ENCODE data around the gene HSPA1L. TPM values are rescaled to one million over a fixed set of nuclear protein-coding genes. Genes with fewer than 3 reads are reported as not detected.

HSPA1L gene
- polyA plus RNA-seq, 1 donor from 2014 or later: 2.6 TPM

DNA sequence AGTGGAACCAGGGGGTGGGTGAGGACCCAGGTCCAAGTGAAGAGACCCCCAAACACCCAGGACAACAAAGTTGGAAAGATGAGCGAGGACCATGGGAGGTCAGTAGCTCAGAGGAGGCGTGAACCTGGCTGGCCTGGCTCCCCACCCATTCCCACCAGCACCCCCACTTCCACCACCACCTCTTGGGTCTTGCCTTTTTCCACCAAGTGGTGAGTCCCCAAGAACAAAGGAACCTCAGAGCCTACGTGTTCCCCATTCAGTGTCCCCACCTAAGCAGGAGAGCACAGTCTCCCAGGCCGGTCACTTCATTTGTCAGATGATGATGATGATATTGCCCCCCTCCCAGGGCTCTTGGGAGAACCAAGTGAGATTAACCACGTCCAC is 37.4 kb downstream of the HSPA1L start:
- H2AFZ ChIP-seq (ENCODE audit: low read depth, low read length): no peak overlapping the region
- H4K20me1 ChIP-seq (ENCODE audit: insufficient read depth): no peaks in the 10 kb centered on the region
- TF ChIP-seq SMC3 (conservative IDR thresholded peaks at IDR 0.05; ENCODE audit: poor library complexity): no peak
- TF ChIP-seq EZH2 (IDR thresholded peaks at IDR 0.05; ENCODE audit: borderline replicate concordance, insufficient read depth, low read length, poor library complexity, severe bottlenecking): no peak
- no peak for TF ChIP-seq POLR2AphosphoS5 (IDR thresholded peaks at IDR 0.05)
- TF ChIP-seq, protein P1, sequence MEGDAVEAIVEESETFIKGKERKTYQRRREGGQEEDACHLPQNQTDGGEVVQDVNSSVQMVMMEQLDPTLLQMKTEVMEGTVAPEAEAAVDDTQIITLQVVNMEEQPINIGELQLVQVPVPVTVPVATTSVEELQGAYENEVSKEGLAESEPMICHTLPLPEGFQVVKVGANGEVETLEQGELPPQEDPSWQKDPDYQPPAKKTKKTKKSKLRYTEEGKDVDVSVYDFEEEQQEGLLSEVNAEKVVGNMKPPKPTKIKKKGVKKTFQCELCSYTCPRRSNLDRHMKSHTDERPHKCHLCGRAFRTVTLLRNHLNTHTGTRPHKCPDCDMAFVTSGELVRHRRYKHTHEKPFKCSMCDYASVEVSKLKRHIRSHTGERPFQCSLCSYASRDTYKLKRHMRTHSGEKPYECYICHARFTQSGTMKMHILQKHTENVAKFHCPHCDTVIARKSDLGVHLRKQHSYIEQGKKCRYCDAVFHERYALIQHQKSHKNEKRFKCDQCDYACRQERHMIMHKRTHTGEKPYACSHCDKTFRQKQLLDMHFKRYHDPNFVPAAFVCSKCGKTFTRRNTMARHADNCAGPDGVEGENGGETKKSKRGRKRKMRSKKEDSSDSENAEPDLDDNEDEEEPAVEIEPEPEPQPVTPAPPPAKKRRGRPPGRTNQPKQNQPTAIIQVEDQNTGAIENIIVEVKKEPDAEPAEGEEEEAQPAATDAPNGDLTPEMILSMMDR (IDR thresholded peaks at IDR 0.05; ENCODE audit: poor library complexity, severe bottlenecking): no peak
- no peak for TF ChIP-seq RAD21 (conservative IDR thresholded peaks at IDR 0.05)
- TF ChIP-seq MXI1 (conservative IDR thresholded peaks at IDR 0.05; ENCODE audit: poor library complexity, severe bottlenecking): no peak
- TF ChIP-seq TAF1 (IDR thresholded peaks at IDR 0.05; ENCODE audit: low read depth): no peak
- no peak for TF ChIP-seq EP300 (conservative IDR thresholded peaks at IDR 0.05; ENCODE audit: poor library complexity, severe bottlenecking)
- no peaks in the 10 kb centered on the region for H3F3A ChIP-seq (ENCODE audit: insufficient read depth, low read length, poor library complexity, severe bottlenecking)
- H3K27me3 ChIP-seq (ENCODE audit: insufficient read depth, low read depth, low read length): no peaks in the 10 kb centered on the region
- no peaks in the 10 kb centered on the region for H3K9me3 ChIP-seq (ENCODE audit: low read length)
- H3K9ac ChIP-seq (ENCODE audit: low read length): no peak overlapping the region
- H3K27ac ChIP-seq (ENCODE audit: low read length): no peak overlapping the region
- no peaks in the 10 kb centered on the region for H3K79me2 ChIP-seq (replicated peaks; ENCODE audit: insufficient read depth, low read length)
- H3K4me2 ChIP-seq (ENCODE audit: low read length): no peak overlapping the region
- no peak overlapping the region for H3K4me3 ChIP-seq (ENCODE audit: low read length)
- peaks cover 5% of the 10 kb centered on the region for H3K36me3 ChIP-seq (ENCODE audit: insufficient read depth, low read length)
- H3K9me2 ChIP-seq (ENCODE audit: insufficient read depth, low read length): no peaks in the 10 kb centered on the region

- H3K36me3 ChIP-seq (ENCODE audit: insufficient read depth, low read length): peaks cover 5% of the 10 kb centered on the region
- no peaks in the 10 kb centered on the region for H3K9me3 ChIP-seq (ENCODE audit: low read length)
- no peaks in the 10 kb centered on the region for H3K79me2 ChIP-seq (replicated peaks; ENCODE audit: insufficient read depth, low read length)
- no peaks in the 10 kb centered on the region for H3K27me3 ChIP-seq (ENCODE audit: insufficient read depth, low read depth, low read length)
- TF ChIP-seq EZH2 (IDR thresholded peaks at IDR 0.05; ENCODE audit: borderline replicate concordance, insufficient read depth, low read length, poor library complexity, severe bottlenecking) (no peak), RAD21 (conservative IDR thresholded peaks at IDR 0.05) (no peak), MXI1 (conservative IDR thresholded peaks at IDR 0.05; ENCODE audit: poor library complexity, severe bottlenecking) (no peak), SMC3 (conservative IDR thresholded peaks at IDR 0.05; ENCODE audit: poor library complexity) (no peak), TAF1 (IDR thresholded peaks at IDR 0.05; ENCODE audit: low read depth) (no peak), EP300 (conservative IDR thresholded peaks at IDR 0.05; ENCODE audit: poor library complexity, severe bottlenecking) (no peak), POLR2AphosphoS5 (IDR thresholded peaks at IDR 0.05) (no peak)
- TF ChIP-seq, protein P1 (IDR thresholded peaks at IDR 0.05; ENCODE audit: poor library complexity, severe bottlenecking): no peak
- TF ChIP-seq, protein P2, sequence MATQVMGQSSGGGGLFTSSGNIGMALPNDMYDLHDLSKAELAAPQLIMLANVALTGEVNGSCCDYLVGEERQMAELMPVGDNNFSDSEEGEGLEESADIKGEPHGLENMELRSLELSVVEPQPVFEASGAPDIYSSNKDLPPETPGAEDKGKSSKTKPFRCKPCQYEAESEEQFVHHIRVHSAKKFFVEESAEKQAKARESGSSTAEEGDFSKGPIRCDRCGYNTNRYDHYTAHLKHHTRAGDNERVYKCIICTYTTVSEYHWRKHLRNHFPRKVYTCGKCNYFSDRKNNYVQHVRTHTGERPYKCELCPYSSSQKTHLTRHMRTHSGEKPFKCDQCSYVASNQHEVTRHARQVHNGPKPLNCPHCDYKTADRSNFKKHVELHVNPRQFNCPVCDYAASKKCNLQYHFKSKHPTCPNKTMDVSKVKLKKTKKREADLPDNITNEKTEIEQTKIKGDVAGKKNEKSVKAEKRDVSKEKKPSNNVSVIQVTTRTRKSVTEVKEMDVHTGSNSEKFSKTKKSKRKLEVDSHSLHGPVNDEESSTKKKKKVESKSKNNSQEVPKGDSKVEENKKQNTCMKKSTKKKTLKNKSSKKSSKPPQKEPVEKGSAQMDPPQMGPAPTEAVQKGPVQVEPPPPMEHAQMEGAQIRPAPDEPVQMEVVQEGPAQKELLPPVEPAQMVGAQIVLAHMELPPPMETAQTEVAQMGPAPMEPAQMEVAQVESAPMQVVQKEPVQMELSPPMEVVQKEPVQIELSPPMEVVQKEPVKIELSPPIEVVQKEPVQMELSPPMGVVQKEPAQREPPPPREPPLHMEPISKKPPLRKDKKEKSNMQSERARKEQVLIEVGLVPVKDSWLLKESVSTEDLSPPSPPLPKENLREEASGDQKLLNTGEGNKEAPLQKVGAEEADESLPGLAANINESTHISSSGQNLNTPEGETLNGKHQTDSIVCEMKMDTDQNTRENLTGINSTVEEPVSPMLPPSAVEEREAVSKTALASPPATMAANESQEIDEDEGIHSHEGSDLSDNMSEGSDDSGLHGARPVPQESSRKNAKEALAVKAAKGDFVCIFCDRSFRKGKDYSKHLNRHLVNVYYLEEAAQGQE (IDR thresholded peaks at IDR 0.05; ENCODE audit: borderline replicate concordance): no peak
- no peaks in the 10 kb centered on the region for H3F3A ChIP-seq (ENCODE audit: insufficient read depth, low read length, poor library complexity, severe bottlenecking)
- H3K27ac ChIP-seq (ENCODE audit: low read length): no peak within 1 kb of the TSS
- no peaks in the 10 kb centered on the region for H4K20me1 ChIP-seq (ENCODE audit: insufficient read depth)
- H2AFZ ChIP-seq (ENCODE audit: low read depth, low read length): no peak within 1 kb of the TSS
- no peaks in the 10 kb centered on the region for H3K9me2 ChIP-seq (ENCODE audit: insufficient read depth, low read length)
- no peak within 1 kb of the TSS for H3K4me3 ChIP-seq (ENCODE audit: low read length)
- no peak within 1 kb of the TSS for H3K4me2 ChIP-seq (ENCODE audit: low read length)
- H3K9ac ChIP-seq (ENCODE audit: low read length): no peak within 1 kb of the TSS
Measured at GRCh38 chr6:31776989-31777666, 38.0 kb downstream of the HSPA1L start, which contains the start of gene VWA7. VWA7 (minus strand) TSS chr6:31777328; CDS start chr6:31776779, 549 bp downstream.
